Common myeloid progenitor, CD34-positive (primary cell): ENCODE data around the gene B4GALT3.
A peak's percentile ranks its signal among the peaks of the same experiment; 100 is the strongest.

ENCODE experiments used
- CTCF ChIA-PET: fragments of 350-600 bp; sonication (Branson Sonifier 250); formaldehyde crosslinking; loops from one replicate; lab custom pipeline; 2021; ENCODE audit warnings: antibody characterized with exemption; lab: Charles Lee
- POLR2A ChIA-PET: fragments of 350-600 bp; sonication (Branson Sonifier 250); formaldehyde crosslinking; loops from one replicate; lab custom pipeline; 2021; ENCODE audit warnings: antibody characterized with exemption; lab: Charles Lee
- DNase-seq, 3 donors: peaks; one replicate each; pipeline versions ENCODE4 v3.0.0 to v3.0.0-alpha.2; 2013
- H3K27ac ChIP-seq, 2 experiments: 1 replicate in 1 of 2; 2 replicates in 1 of 2; pipeline ENCODE4 v1.7.0; 2013; ENCODE audit warnings: inconsistent platforms in 2 of 2, low read length in 2 of 2, mild to moderate bottlenecking in 2 of 2, low read depth in 1 of 2, moderate library complexity in 1 of 2; ENCODE audit not compliant: severe bottlenecking in 2 of 2, insufficient read depth in 1 of 2, poor library complexity in 1 of 2
- H3K27me3 ChIP-seq, 5 experiments: replicated peaks in 2 of 5; 1 replicate in 3 of 5; 2 replicates in 2 of 5; pipeline versions ENCODE4 v1.6.1 to v1.7.0; 2013; ENCODE audit warnings: low read length in 4 of 5, mild to moderate bottlenecking in 2 of 5, moderate library complexity in 2 of 5, inconsistent platforms in 1 of 5; ENCODE audit not compliant: insufficient read depth in 5 of 5, control insufficient read depth in 4 of 5
- H3K36me3 ChIP-seq, 4 experiments: 1 replicate in 2 of 4; 2 replicates in 2 of 4; pipeline versions ENCODE4 v1.6.1 to v1.7.0; 2013; ENCODE audit warnings: low read length in 3 of 4, control low read depth in 1 of 4, mild to moderate bottlenecking in 1 of 4; ENCODE audit not compliant: control insufficient read depth in 4 of 4, insufficient read depth in 4 of 4
- H3K4me1 ChIP-seq, 4 experiments: 1 replicate in 3 of 4; 2 replicates in 1 of 4; pipeline versions ENCODE4 v1.6.1 to v1.7.1; 2013; ENCODE audit warnings: low read length in 3 of 4, mild to moderate bottlenecking in 3 of 4, control low read depth in 1 of 4, inconsistent platforms in 1 of 4, moderate library complexity in 1 of 4; ENCODE audit not compliant: control insufficient read depth in 4 of 4, insufficient read depth in 4 of 4; ENCODE audit errors: control extremely low read depth in 1 of 4
- H3K4me3 ChIP-seq, 7 experiments: 1 replicate in 4 of 7; 2 replicates in 3 of 7; pipeline versions ENCODE4 v1.5.1 to v1.7.0; 2013; ENCODE audit warnings: mild to moderate bottlenecking in 7 of 7, low read length in 6 of 7, moderate library complexity in 6 of 7, inconsistent platforms in 2 of 7, low read depth in 2 of 7, control low read depth in 1 of 7; ENCODE audit not compliant: insufficient read depth in 4 of 7, control insufficient read depth in 1 of 7; ENCODE audit errors: extremely low read depth in 1 of 7
- H3K9me3 ChIP-seq, 5 experiments: 1 replicate in 4 of 5; 2 replicates in 1 of 5; pipeline versions ENCODE4 v1.6.1 to v1.7.1; 2013; ENCODE audit warnings: low read length in 4 of 5, mild to moderate bottlenecking in 2 of 5, inconsistent platforms in 1 of 5, low read depth in 1 of 5, moderate library complexity in 1 of 5; ENCODE audit not compliant: control insufficient read depth in 4 of 5, insufficient read depth in 2 of 5; ENCODE audit errors: control extremely low read depth in 1 of 5
- WGBS: methylation state at CpG from one replicate; pipeline ENCODE4 v1.1.5; 2013; ENCODE audit not compliant: insufficient coverage; 5-methylcytosine and 5-hydroxymethylcytosine counted together

Gene B4GALT3

DNA sequence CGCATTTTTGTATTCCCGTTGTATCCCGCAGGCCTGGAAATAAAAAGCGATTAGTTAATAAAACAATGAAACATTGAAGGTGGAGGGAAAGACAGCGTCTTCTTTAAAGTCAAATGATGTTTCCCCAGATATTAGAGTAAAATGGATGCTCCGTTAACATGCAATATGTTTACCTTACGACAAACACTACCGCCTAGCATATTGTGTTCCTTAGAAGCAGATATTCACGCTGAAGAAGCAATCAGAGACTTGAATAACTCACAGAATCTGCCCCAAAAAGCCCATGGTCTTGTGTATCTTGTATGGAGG lies 583 bp upstream of the B4GALT3 start:
- peaks cover 8 to 29% (median 19%) of the 10 kb centered on the region in 4 experiments for H3K36me3 ChIP-seq
- ChIA-PET CTCF (interaction anchor here (1.5 to 4.1 kb wide), 4 partner anchors 12 to 29 kb away, joined by 4 to 45 read pairs (median 10); partner anchors contain the start of gene PPOX), POLR2A (interaction anchor here (1.9 kb wide), 1 partner anchor 12 kb away, joined by 12 read pairs; the partner anchor contains the start of gene PPOX)
- H3K9me3 ChIP-seq: no peaks in the 10 kb centered on the region
- peak overlapping the region; percentile 8 to 86 for H3K27ac ChIP-seq
- no peak for DNase-seq
- peak overlapping the region in 5 of 7 experiments; percentile 25 to 96 (median 93) for H3K4me3 ChIP-seq
- no peaks in the 10 kb centered on the region for H3K27me3 ChIP-seq
- H3K4me1 ChIP-seq: peaks cover 1 to 38% (median 28%) of the 10 kb centered on the region in 4 experiments
- 88% methylated on average over 8 of the region's 9 CpGs for WGBS

DNA sequence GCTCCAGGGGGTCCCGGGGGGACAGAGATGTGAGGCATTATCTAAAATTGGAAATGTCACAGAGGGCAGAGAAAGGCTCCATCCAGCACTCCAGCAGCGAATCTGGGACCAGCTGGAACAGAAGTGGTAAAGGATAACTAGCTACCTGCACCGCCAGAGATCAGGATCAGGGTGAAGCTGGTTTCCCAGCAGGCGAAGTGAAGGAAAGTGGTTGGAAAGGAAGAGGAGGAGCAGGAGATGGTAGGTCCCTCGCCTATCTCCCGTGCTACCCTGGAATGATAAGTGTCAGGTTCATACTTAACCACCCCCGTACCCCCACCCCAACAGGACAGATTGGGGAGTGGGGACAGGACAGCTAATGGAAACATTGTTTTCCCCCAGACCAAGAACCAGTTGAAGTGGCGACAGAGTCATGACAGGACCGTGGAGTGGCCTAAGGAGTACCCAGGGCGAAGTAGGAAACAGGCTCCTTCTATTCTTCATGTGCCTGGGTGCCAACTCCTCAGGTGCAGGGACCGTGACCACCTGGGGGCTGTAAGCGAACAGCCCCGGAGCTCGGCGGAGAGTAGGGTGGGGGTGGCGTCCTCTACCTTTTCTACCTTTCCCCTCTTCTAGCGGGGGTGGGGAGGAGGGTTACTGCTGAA lies 717 bp downstream of the B4GALT3 start:
- no peaks in the 10 kb centered on the region for H3K9me3 ChIP-seq
- no peaks in the 10 kb centered on the region for H3K27me3 ChIP-seq
- peaks cover 8 to 42% (median 31%) of the 10 kb centered on the region in 4 experiments for H3K36me3 ChIP-seq
- DNase-seq: no peak
- CTCF ChIA-PET: interaction anchor here (1.2 to 4.1 kb wide), 8 partner anchors 11 to 106 kb away, joined by 3 to 45 read pairs (median 4); partner anchors contain the start of genes ARHGAP30 and PPOX
- H3K27ac ChIP-seq: peak overlapping the region; percentile 77 to 86
- 65% methylated on average over 5 of the region's 17 CpGs for WGBS
- H3K4me1 ChIP-seq: peaks cover 0 to 25% (median 17%) of the 10 kb centered on the region in 4 experiments
- POLR2A ChIA-PET: interaction anchor here (1.9 kb wide), 1 partner anchor 11 kb away, joined by 12 read pairs; the partner anchor contains the start of gene PPOX
- H3K4me3 ChIP-seq: peak overlapping the region; percentile 65 to 96 (median 94)

DNA sequence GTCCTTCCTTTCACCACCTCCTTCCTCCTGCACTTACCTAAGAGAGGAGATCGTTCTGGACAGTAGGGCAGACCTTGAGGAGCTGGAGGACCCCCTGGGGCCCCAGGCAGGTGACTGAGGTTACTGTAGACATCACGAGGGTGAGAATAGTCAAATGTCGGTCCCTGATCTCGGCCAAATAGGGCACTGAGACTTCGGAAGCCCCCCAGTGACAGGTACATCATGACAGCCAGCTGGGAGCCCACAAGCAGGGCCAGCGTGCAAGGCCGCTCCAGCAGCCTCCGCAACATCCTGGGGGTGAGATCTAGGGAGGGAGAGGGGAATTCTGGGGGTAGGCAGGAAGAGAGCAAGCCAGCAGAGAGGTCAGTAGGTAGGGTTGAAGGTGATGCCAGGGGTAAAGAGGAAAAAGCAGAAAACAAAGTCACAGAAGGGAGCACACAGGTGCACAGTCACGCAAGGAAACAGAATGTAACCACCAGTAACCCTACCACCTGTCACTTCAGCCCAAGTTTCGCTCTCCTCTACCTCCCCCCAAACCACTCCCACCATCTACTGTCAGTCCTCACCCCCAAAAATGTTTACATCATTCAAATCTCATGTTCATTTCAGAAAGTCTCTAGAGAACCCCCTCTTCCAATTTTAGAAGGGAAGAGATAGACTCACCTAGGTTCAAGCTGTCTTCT lies 1.4 kb downstream of the B4GALT3 start:
- peak overlapping the region in 4 of 7 experiments; percentile 90 to 96 (median 94) for H3K4me3 ChIP-seq
- H3K9me3 ChIP-seq: no peaks in the 10 kb centered on the region
- H3K27me3 ChIP-seq: no peaks in the 10 kb centered on the region
- ChIA-PET POLR2A (interaction anchor here (1.9 kb wide), 1 partner anchor 10 kb away, joined by 12 read pairs; the partner anchor contains the start of gene PPOX), CTCF (interaction anchor here (1.2 to 4.1 kb wide), 6 partner anchors 10 to 106 kb away, joined by 3 to 45 read pairs (median 4); partner anchors contain the start of genes ARHGAP30 and PPOX)
- H3K27ac ChIP-seq: peak overlapping the region in 1 of 2 experiments; percentile 86
- DNase-seq: no peak
- WGBS: 96% methylated on average over 9 of the region's 10 CpGs
- H3K36me3 ChIP-seq: peaks cover 8 to 48% (median 38%) of the 10 kb centered on the region in 4 experiments
- H3K4me1 ChIP-seq: peaks cover 0 to 20% (median 17%) of the 10 kb centered on the region in 4 experiments

DNA sequence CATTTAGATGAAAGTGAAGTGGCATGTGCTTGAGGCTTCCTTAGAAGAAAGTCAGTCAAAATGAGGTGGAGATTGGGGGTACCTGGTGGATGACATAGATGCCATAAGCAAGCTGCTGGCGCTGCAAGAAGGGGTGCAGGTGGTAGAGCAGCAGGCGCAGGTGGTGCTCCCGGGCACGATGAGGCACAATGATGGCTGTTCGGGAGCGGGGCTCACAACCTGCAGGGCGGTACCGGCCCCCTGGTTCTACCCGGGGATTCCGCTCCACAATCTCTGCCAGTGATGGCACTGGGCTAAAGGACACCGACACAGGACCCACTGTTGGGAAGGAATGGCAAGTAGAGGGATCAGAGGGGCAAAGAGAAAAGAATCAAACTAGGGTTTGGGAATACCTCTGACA lies 2.4 kb downstream of the B4GALT3 start:
- Histone ChIP-seq H3K4me1 (peaks cover 0 to 20% (median 17%) of the 10 kb centered on the region in 4 experiments), H3K9me3 (no peaks in the 10 kb centered on the region), H3K27me3 (no peaks in the 10 kb centered on the region), H3K27ac (no peak overlapping the region), H3K4me3 (no peak overlapping the region), H3K36me3 (peaks cover 13 to 56% (median 45%) of the 10 kb centered on the region in 4 experiments)
- POLR2A ChIA-PET: no interaction called here
- 100% methylated on average over 6 of the region's 11 CpGs for WGBS
- no peak for DNase-seq
- CTCF ChIA-PET: interaction anchor here (4.1 kb wide), 1 partner anchor 9 kb away, joined by 45 read pairs; the partner anchor contains the start of gene PPOX

DNA sequence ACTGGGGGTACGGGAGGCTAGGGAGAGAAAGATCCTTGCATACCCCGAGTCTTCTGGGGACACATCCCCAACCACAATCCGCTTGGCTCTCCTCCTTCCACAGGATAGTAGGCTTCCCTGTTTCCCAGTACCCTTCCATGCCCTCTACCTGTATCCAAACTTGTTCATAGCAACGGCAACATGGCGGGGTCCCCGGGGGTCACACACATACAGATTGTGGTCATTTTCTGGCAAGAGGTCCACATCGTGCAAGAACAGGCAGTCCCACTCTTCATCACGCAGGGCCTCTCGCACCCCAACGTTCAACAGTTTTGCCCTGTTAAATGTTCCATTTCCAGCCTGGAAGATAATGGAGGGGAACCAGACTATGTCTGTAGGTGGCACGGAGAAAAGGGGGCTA lies 3.6 kb downstream of the B4GALT3 start:
- ChIA-PET POLR2A (no interaction called here), CTCF (interaction anchor here (4.1 kb wide), 1 partner anchor 8 kb away, joined by 45 read pairs; the partner anchor contains the start of gene PPOX)
- H3K36me3 ChIP-seq: peaks cover 18 to 63% (median 54%) of the 10 kb centered on the region in 4 experiments
- 96% methylated on average over 10 of the region's 11 CpGs for WGBS
- H3K27me3 ChIP-seq: no peaks in the 10 kb centered on the region
- no peak overlapping the region for H3K4me3 ChIP-seq
- no peaks in the 10 kb centered on the region for H3K9me3 ChIP-seq
- DNase-seq: no peak
- peaks cover 0 to 20% (median 17%) of the 10 kb centered on the region in 4 experiments for H3K4me1 ChIP-seq
- no peak overlapping the region for H3K27ac ChIP-seq

DNA sequence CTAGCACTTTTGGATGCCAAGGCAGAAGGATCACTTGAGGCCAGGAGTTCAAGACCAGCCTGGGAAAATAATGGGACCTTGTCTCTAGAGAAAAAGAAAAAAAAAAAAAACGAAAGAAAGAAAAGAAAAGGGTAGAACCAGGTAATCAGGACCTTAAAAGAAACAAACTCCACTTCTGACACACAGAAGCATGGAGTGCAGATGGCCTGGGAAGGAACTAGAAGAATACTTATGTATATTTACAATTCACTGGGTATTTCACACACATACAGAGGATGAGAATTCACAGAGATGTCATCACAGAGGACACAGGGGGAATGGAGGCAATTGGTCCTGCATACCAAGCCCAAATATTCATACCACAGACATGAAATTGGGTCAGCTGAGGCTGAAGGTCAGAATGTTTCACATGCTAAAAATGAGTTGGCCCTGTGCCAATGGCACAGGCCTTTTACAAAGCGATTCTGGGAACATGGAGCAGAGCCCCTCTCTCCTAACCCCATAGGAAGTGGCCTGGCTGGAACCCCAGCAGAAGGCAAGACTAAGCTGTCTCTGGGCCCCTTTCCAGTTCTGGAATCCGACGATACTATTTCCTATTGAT lies 4.4 kb downstream of the B4GALT3 start:
- WGBS: 79% methylated on average over 2 of the region's 4 CpGs
- ChIA-PET POLR2A (no interaction called here), CTCF (interaction anchor here (1.2 to 2.7 kb wide), 2 partner anchors 11 to 29 kb away, joined by 3 to 12 read pairs; no protein-coding TSS in a partner anchor)
- H3K27me3 ChIP-seq: no peaks in the 10 kb centered on the region
- no peak for DNase-seq
- H3K27ac ChIP-seq: peak overlapping the region in 1 of 2 experiments; percentile 40
- H3K36me3 ChIP-seq: peaks cover 18 to 67% (median 56%) of the 10 kb centered on the region in 4 experiments
- H3K4me3 ChIP-seq: no peak overlapping the region
- no peaks in the 10 kb centered on the region for H3K9me3 ChIP-seq
- H3K4me1 ChIP-seq: peaks cover 0 to 15% (median 15%) of the 10 kb centered on the region in 4 experiments
